ENCODE results near the gene DCAF17. TPM values are rescaled to one million over a fixed set of nuclear protein-coding genes. Genes with fewer than 3 reads are reported as not detected.

The DCAF17 gene
- total RNA-seq, 2 experiments from 2014 or later = 25.9 to 40.9 TPM

DNA sequence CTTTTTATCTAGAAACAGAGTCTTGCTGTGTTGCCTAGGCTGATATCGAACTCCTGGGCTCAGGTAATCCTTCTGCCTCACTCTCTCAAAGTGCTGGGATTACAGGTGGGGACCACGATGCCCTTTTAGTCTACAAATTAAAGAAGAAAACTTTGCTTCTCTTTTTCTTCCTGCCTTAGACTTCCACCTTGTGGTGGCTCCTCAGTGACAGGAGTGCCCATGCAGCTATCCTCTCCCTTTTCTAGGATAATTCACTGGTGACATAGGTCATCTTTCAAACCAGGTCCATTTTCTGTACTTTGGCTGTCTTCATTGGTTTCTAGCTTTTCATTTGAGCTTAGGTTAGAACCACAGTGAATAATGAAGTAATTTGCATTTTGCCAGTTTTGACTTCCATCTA lies 13.6 kb downstream of the DCAF17 start:
- no peaks in the 10 kb centered on the region for H3K9me2 ChIP-seq (ENCODE audit: insufficient read depth, low read length)
- ChIA-PET CTCF (ENCODE audit: unreplicated experiment) (no interaction called here), POLR2A (interaction anchor here (0.8 kb wide), 1 partner anchor 289 kb away, joined by 3 read pairs; no protein-coding TSS in a partner anchor)
- H3K4me1 ChIP-seq (ENCODE audit: insufficient read depth, low read length, poor library complexity, severe bottlenecking) = no peaks in the 10 kb centered on the region
- peaks cover 91% of the 10 kb centered on the region for H3K36me3 ChIP-seq (ENCODE audit: insufficient read depth, low read length)
- no peak overlapping the region for H3K4me3 ChIP-seq (ENCODE audit: low read depth, low read length, poor library complexity, severe bottlenecking)
- H3K27ac ChIP-seq (ENCODE audit: low read depth, low read length, poor library complexity, severe bottlenecking) = no peak overlapping the region
- TF ChIP-seq EZH2phosphoT487 (IDR thresholded peaks at IDR 0.05; ENCODE audit: borderline replicate concordance, low read depth, low read length) = no peak
- TF ChIP-seq, protein P1, sequence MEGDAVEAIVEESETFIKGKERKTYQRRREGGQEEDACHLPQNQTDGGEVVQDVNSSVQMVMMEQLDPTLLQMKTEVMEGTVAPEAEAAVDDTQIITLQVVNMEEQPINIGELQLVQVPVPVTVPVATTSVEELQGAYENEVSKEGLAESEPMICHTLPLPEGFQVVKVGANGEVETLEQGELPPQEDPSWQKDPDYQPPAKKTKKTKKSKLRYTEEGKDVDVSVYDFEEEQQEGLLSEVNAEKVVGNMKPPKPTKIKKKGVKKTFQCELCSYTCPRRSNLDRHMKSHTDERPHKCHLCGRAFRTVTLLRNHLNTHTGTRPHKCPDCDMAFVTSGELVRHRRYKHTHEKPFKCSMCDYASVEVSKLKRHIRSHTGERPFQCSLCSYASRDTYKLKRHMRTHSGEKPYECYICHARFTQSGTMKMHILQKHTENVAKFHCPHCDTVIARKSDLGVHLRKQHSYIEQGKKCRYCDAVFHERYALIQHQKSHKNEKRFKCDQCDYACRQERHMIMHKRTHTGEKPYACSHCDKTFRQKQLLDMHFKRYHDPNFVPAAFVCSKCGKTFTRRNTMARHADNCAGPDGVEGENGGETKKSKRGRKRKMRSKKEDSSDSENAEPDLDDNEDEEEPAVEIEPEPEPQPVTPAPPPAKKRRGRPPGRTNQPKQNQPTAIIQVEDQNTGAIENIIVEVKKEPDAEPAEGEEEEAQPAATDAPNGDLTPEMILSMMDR (conservative IDR thresholded peaks at IDR 0.05; ENCODE audit: low read length) = peak; percentile 61
- H2AFZ ChIP-seq (ENCODE audit: low read length) = no peak overlapping the region
- no peak overlapping the region for H3K4me2 ChIP-seq (ENCODE audit: low read length)
- DNase-seq (ENCODE audit: low spot score) = no peak
- no peaks in the 10 kb centered on the region for H3K9me3 ChIP-seq (ENCODE audit: low read length)
- no TSS peak for BruUV-seq (replicated peaks)
- no peaks in the 10 kb centered on the region for H3K79me2 ChIP-seq (ENCODE audit: insufficient read depth, low read depth, low read length)
- intact Hi-C loops (cut with micrococcal nuclease; ENCODE audit: unreplicated experiment) = no loop called here
- no peaks in the 10 kb centered on the region for H4K20me1 ChIP-seq (ENCODE audit: insufficient read depth, low read length)

DNA sequence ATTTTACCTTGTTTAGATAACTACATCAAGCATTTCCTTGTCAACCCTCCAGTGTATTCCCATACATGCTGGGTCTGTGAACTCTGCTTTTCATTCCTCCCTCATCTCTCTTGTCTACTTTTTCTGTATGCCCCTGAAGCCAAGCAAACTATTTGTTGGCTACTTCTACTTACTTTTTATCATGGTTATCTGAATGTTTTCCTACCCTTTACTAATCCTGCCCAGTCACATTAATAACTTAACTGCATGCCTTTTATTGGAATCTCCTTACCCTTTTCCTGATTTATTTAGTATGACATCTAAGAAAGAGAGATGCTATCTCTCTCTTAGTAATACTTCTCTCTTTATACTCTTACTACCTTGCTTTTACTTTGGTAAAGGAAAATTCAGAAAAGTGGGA lies 17.0 kb downstream of the DCAF17 start:
- Histone ChIP-seq H3K36me3 (ENCODE audit: insufficient read depth, low read length) (peaks cover 93% of the 10 kb centered on the region), H3K4me2 (ENCODE audit: low read length) (no peak overlapping the region)

DNA sequence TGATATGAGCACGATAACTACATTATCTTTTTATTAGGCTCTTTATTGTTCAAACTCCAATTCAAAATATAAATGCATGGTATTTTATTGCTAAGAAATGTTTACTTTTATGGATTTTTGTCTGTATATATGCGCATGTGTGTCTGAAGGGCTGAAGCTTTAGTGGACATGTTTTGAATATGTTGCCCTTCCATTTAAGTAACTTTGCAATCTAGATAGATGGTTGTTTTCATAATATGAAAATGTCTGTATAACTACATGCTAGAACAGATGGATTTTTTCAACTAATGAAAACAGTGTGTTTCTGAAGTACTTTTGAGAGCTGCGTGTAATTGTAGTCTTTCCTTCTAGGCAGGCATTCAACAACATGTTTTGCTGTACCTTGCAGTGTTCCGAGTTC lies 18.7 kb downstream of the DCAF17 start:
- CTCF ChIA-PET (ENCODE audit: unreplicated experiment) = no interaction called here
- H2AFZ ChIP-seq (ENCODE audit: low read length) = no peak overlapping the region
- TF ChIP-seq EZH2phosphoT487 (IDR thresholded peaks at IDR 0.05; ENCODE audit: borderline replicate concordance, low read depth, low read length) = no peak
- TF ChIP-seq, protein P1 (conservative IDR thresholded peaks at IDR 0.05; ENCODE audit: low read length) = no peak
- peaks cover 7% of the 10 kb centered on the region; the same call in 1 of the 2 replicates for H3K9me3 ChIP-seq (ENCODE audit: low read length)
- H3K4me2 ChIP-seq (ENCODE audit: low read length) = no peak overlapping the region
- BruUV-seq (replicated peaks) = no TSS peak
- no peak overlapping the region for H3K4me3 ChIP-seq (ENCODE audit: low read depth, low read length, poor library complexity, severe bottlenecking)
- no peaks in the 10 kb centered on the region for H3K9me2 ChIP-seq (ENCODE audit: insufficient read depth, low read length)
- H3K4me1 ChIP-seq (ENCODE audit: insufficient read depth, low read length, poor library complexity, severe bottlenecking) = no peaks in the 10 kb centered on the region
- no peak for DNase-seq (ENCODE audit: low spot score)
- POLR2A ChIA-PET = interaction anchor here (0.9 to 1.0 kb wide), 2 partner anchors 11 to 20 kb away, joined by 3 read pairs; no protein-coding TSS in a partner anchor
- intact Hi-C loops (cut with micrococcal nuclease; ENCODE audit: unreplicated experiment) = no loop called here
- H3K27ac ChIP-seq (ENCODE audit: low read depth, low read length, poor library complexity, severe bottlenecking) = no peak overlapping the region
- H3K36me3 ChIP-seq (ENCODE audit: insufficient read depth, low read length) = peaks cover 96% of the 10 kb centered on the region
- no peaks in the 10 kb centered on the region for H4K20me1 ChIP-seq (ENCODE audit: insufficient read depth, low read length)
- 0 out of 2 replicates have a peak, but pooled peaks cover 3% of the 10 kb centered on the region for H3K79me2 ChIP-seq (ENCODE audit: insufficient read depth, low read depth, low read length)

More for the DNA sequence above, 17.0 kb downstream of the DCAF17 start:
- Histone ChIP-seq H3K9me3 (ENCODE audit: low read length) (peaks cover 7% of the 10 kb centered on the region; the same call in 1 of the 2 replicates), H2AFZ (ENCODE audit: low read length) (no peak overlapping the region), H3K4me1 (ENCODE audit: insufficient read depth, low read length, poor library complexity, severe bottlenecking) (no peaks in the 10 kb centered on the region), H3K79me2 (ENCODE audit: insufficient read depth, low read depth, low read length) (no peaks in the 10 kb centered on the region), H3K4me3 (ENCODE audit: low read depth, low read length, poor library complexity, severe bottlenecking) (no peak overlapping the region), H3K9me2 (ENCODE audit: insufficient read depth, low read length) (no peaks in the 10 kb centered on the region), H4K20me1 (ENCODE audit: insufficient read depth, low read length) (no peaks in the 10 kb centered on the region), H3K27ac (ENCODE audit: low read depth, low read length, poor library complexity, severe bottlenecking) (no peak overlapping the region)
- ChIA-PET CTCF (ENCODE audit: unreplicated experiment) (no interaction called here), POLR2A (interaction anchor here (0.7 kb wide), 1 partner anchor 292 kb away, joined by 5 read pairs; no protein-coding TSS in a partner anchor)
- no peak for DNase-seq (ENCODE audit: low spot score)
- intact Hi-C loops (cut with micrococcal nuclease; ENCODE audit: unreplicated experiment) = no loop called here
- TF ChIP-seq, protein P1 (conservative IDR thresholded peaks at IDR 0.05; ENCODE audit: low read length) = no peak
- no peak for TF ChIP-seq EZH2phosphoT487 (IDR thresholded peaks at IDR 0.05; ENCODE audit: borderline replicate concordance, low read depth, low read length)
- BruUV-seq (replicated peaks) = no TSS peak
